Astrocyte of the cerebellum (primary cell): Measurements from ENCODE around the gene C10orf105.

Experiments used
- DNase-seq: peaks from one replicate; pipeline ENCODE4 v3.0.0-alpha.2; 2011; ENCODE audit warnings: low read depth
- H3K4me3 ChIP-seq: 2 replicates; pipeline ENCODE4 v1.5.1; 2011; ENCODE audit warnings: mild to moderate bottlenecking, low read depth, low read length, moderate library complexity
- CTCF ChIP-seq: IDR thresholded peaks from 2 replicates; pipeline ENCODE4 v1.5.1; 2012; ENCODE audit warnings: low read length, low read depth, moderate library complexity, mild to moderate bottlenecking; ENCODE audit errors: missing control alignments
- in situ Hi-C: cut with HindIII; loops from 2 replicates; pipeline ENCODE4 v1.10.0; 2017; ENCODE audit warnings: low sequenced_read_pairs

C10orf105 gene

GRCh38 chr10:71700731-71701368 is 18.7 kb downstream of the C10orf105 start:
- DNase-seq, result no peak
- TF ChIP-seq CTCF, result no peak
- in situ Hi-C loops, result no loop called here
- no peak overlapping the region for H3K4me3 ChIP-seq

GRCh38 chr10:71698737-71699136 is 20.8 kb downstream of the C10orf105 start:
- in situ Hi-C loops, result no loop called here
- no peak for DNase-seq
- TF ChIP-seq CTCF, result no peak
- no peak overlapping the region for H3K4me3 ChIP-seq

GRCh38 chr10:71697938-71698709 is 21.5 kb downstream of the C10orf105 start:
- DNase-seq, result no peak
- no peak overlapping the region for H3K4me3 ChIP-seq
- TF ChIP-seq CTCF, result no peak
- in situ Hi-C loops, result no loop called here

GRCh38 chr10:71696628-71697326 is 22.8 kb downstream of the C10orf105 start:
- no peak overlapping the region for H3K4me3 ChIP-seq
- in situ Hi-C loops, result no loop called here
- TF ChIP-seq CTCF, result peak; percentile 92
- no peak for DNase-seq

- TF ChIP-seq CTCF, result no peak
- H3K4me3 ChIP-seq, result no peak overlapping the region
- DNase-seq, result no peak
- in situ Hi-C loops, result no loop called here
These were observed 23.8 kb downstream of the C10orf105 start for GRCh38 chr10:71695502-71696476.

GRCh38 chr10:71694567-71694968 is 25.0 kb downstream of the C10orf105 start:
- no peak for DNase-seq
- H3K4me3 ChIP-seq, result no peak overlapping the region

More at GRCh38 chr10:71694567-71694968, 25.0 kb downstream of the C10orf105 start:
- in situ Hi-C loops, result no loop called here
- TF ChIP-seq CTCF, result no peak
